ENCODE data around the gene NR2C2.
A peak's percentile ranks its signal among the peaks of the same experiment; 100 is the strongest.
"Not testable (repeated sequence)": the region's sequence is repeated elsewhere in the genome, so short reads cannot be mapped to it uniquely, and the experiment has no call there.

The NR2C2 gene

GRCh38 chr3:14947100-14947885, at the start of gene NR2C2:
NR2C2 (plus strand) TSS chr3:14947583; CDS start chr3:15003915, 56,332 bp downstream.
- DNase-seq = peak; percentile 89

GRCh38 chr3:14898929-14899328, 48.5 kb upstream of the NR2C2 start:
- no peak for DNase-seq

GRCh38 chr3:14899993-14900618, 47.3 kb upstream of the NR2C2 start:
- DNase-seq = no peak

GRCh38 chr3:14900881-14901873, 46.2 kb upstream of the NR2C2 start:
- no peak for DNase-seq

- no peak for DNase-seq
Observed at GRCh38 chr3:14902719-14903118, 44.7 kb upstream of the NR2C2 start.

GRCh38 chr3:14903501-14903900, 43.9 kb upstream of the NR2C2 start:
- not testable (repeated sequence) for DNase-seq

- DNase-seq = no peak
Observed at GRCh38 chr3:14905055-14905657, 42.2 kb upstream of the NR2C2 start.

GRCh38 chr3:14906355-14906971, 40.9 kb upstream of the NR2C2 start:
- no peak for DNase-seq

- DNase-seq = no peak
Observed at GRCh38 chr3:14907043-14907966, 40.1 kb upstream of the NR2C2 start.

GRCh38 chr3:14909250-14909649, 38.1 kb upstream of the NR2C2 start:
- no peak for DNase-seq

- no peak for DNase-seq
Observed at GRCh38 chr3:14911651-14912050, 35.7 kb upstream of the NR2C2 start.

GRCh38 chr3:14913071-14913925, 34.1 kb upstream of the NR2C2 start:
- DNase-seq = no peak

GRCh38 chr3:14913926-14914778, 33.2 kb upstream of the NR2C2 start:
- DNase-seq = no peak

GRCh38 chr3:14914779-14915117, 32.6 kb upstream of the NR2C2 start:
- DNase-seq = no peak

- peak; percentile 37 for DNase-seq
Observed at GRCh38 chr3:14915636-14916222, 31.7 kb upstream of the NR2C2 start.

- no peak for DNase-seq
Observed at GRCh38 chr3:14918356-14918860, 29.0 kb upstream of the NR2C2 start.

- no peak for DNase-seq
Observed at GRCh38 chr3:14920536-14920935, 26.8 kb upstream of the NR2C2 start.

- DNase-seq = peak; percentile 80
Observed at GRCh38 chr3:14921034-14921616, 26.3 kb upstream of the NR2C2 start.

All from activated CD4-positive, alpha-beta T cell treated with anti-CD3 and anti-CD28 coated beads, Interleukin-2, amount 50 U/mL, for 1 hour (primary cell).